ENCODE data around the gene SPAG4.

Gene SPAG4

DNA sequence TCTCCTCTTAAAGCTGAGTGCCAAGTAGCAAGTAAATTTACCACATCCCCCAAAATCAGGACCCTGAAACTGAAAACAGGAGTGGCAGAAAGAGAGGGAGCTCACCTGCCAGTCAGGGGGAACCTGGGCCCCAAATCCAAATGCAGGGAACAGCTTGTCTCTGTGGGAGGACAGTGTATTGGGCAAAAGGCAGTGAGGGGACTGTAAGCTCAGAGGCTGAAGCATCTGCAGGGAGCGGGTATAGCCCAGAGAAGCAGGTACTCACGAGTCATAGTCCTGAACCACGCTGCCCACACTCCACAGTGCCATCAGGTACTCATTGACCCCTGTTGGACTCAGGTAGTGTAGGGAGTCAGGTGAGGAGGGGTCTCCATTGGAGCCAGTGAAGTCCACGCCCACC, 15.0 kb downstream of the SPAG4 start:
- TF ChIP-seq, protein P1, sequence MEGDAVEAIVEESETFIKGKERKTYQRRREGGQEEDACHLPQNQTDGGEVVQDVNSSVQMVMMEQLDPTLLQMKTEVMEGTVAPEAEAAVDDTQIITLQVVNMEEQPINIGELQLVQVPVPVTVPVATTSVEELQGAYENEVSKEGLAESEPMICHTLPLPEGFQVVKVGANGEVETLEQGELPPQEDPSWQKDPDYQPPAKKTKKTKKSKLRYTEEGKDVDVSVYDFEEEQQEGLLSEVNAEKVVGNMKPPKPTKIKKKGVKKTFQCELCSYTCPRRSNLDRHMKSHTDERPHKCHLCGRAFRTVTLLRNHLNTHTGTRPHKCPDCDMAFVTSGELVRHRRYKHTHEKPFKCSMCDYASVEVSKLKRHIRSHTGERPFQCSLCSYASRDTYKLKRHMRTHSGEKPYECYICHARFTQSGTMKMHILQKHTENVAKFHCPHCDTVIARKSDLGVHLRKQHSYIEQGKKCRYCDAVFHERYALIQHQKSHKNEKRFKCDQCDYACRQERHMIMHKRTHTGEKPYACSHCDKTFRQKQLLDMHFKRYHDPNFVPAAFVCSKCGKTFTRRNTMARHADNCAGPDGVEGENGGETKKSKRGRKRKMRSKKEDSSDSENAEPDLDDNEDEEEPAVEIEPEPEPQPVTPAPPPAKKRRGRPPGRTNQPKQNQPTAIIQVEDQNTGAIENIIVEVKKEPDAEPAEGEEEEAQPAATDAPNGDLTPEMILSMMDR (IDR thresholded peaks at IDR 0.05; ENCODE audit: extremely low read depth, insufficient read depth, missing control alignments) = no peak
- in situ Hi-C loops (cut with MboI; ENCODE audit: low pct_unique_long_range_greater_than_20kb, low sequenced_read_pairs, unreplicated experiment) = no loop called here
- no peak for DNase-seq (ENCODE audit: low spot score)

DNA sequence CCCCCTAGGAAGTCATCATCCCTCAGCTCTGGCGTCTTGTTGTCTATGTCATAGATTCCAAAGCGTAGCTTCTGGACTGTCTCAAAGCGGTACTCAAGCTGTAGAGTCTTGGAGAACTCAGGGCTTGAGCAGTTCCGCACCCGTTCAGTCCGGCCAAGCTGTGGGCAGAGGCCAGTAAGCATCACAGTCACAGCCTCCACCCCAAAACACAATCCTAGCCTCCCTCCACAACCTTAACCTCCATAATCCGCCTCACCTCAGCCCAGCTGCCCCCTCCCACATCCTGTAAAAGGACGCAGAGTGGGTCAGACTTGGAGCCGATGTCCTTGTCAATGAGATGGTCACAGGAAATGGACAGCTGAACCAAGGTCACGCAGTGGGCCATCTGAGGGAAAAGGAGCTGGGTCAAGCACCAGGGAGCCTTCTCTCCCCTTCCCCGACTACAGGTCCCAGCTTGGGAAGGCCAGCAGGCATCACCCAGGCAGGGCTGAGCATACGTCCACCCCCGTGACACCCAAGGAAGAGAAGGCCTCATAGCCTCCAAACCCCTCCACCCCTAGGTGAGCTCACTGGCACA, 17.0 kb downstream of the SPAG4 start:
- TF ChIP-seq, protein P1 (IDR thresholded peaks at IDR 0.05; ENCODE audit: extremely low read depth, insufficient read depth, missing control alignments) = no peak
- no peak for DNase-seq (ENCODE audit: low spot score)
- in situ Hi-C loops (cut with MboI; ENCODE audit: low pct_unique_long_range_greater_than_20kb, low sequenced_read_pairs, unreplicated experiment) = no loop called here

DNA sequence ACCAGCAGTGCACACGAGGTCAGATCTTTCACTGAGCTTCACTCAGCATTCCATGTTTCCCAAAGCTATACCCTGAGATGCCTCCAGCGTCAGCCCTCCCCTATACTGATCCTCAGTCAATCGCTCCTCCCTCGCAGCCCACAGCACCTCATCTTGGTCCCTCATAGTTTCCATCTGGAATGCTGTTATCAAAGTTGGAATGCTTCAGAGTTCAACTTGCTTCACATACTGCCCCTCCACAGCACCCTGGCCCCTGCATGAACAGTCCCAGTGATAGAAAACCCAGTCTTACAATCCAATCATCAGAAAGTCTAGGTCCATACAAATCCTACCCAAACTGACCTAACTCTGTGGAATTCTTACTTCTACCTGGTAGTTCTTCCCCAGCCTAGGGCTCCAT, 20.0 kb downstream of the SPAG4 start:
- DNase-seq (ENCODE audit: low spot score) = no peak
- in situ Hi-C loops (cut with MboI; ENCODE audit: low pct_unique_long_range_greater_than_20kb, low sequenced_read_pairs, unreplicated experiment) = no loop called here
- TF ChIP-seq, protein P1 (IDR thresholded peaks at IDR 0.05; ENCODE audit: extremely low read depth, insufficient read depth, missing control alignments) = no peak

DNA sequence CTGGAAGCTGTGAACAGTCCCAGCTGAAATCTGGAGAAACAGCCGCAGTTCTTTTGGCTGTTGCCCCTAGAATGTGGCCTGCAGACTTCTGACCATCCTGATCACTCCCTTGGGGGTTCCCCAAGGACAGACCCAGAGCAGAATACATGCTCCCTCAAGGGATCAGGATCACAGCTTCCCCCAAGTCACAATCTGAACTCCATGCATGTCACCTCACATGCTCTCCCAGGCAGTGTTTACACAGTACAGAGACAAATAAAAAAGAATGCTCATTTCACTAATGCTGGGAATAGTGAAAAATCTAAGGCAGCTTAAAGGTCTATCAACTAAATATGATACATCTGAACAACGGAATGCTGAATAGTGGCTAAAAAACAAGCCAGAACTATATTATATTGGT, 20.5 kb downstream of the SPAG4 start:
- DNase-seq (ENCODE audit: low spot score) = no peak
- in situ Hi-C loops (cut with MboI; ENCODE audit: low pct_unique_long_range_greater_than_20kb, low sequenced_read_pairs, unreplicated experiment) = no loop called here
- TF ChIP-seq, protein P1 (IDR thresholded peaks at IDR 0.05; ENCODE audit: extremely low read depth, insufficient read depth, missing control alignments) = no peak

DNA sequence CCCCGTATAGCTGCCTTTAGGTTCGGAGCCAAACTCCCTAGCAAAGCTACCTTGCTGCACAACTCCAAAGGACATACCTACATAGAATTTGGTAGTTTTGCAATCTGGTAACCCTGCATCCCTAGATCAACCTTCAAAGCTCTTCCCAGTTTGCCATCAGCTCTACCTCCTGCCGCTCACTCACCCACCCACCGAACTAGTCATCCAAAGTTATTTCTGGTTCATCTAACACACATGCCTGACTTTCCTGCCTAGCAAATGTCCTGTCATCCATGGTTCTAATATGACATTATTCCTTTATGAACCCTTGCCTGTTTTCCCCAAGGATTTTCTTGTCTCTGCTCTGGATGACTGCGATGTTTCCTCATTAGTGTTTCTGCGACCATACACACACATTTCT, 21.6 kb downstream of the SPAG4 start:
- DNase-seq (ENCODE audit: low spot score) = no peak
- in situ Hi-C loops (cut with MboI; ENCODE audit: low pct_unique_long_range_greater_than_20kb, low sequenced_read_pairs, unreplicated experiment) = no loop called here

DNA sequence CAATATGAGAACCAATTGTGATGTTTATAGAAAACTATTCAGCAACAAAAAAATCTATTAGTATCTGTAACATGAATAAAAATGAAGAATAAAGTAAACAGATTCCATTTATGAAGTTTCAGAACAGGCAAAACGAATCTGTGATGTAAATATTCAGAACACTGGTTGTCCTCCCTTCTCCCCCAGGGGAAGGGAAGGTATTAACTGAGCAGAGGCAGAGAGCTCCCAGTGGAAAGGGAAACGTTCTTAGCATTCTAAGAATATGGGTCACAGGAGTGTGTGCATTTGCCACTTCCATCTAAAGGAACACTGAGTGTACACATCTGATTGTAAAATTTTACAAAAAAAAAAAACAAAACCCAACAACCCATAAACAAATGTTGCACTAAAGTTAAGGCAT, 23.1 kb downstream of the SPAG4 start:
- no peak for DNase-seq (ENCODE audit: low spot score)
- in situ Hi-C loops (cut with MboI; ENCODE audit: low pct_unique_long_range_greater_than_20kb, low sequenced_read_pairs, unreplicated experiment) = no loop called here
- TF ChIP-seq, protein P1 (IDR thresholded peaks at IDR 0.05; ENCODE audit: extremely low read depth, insufficient read depth, missing control alignments) = no peak

More for the DNA sequence above, 21.6 kb downstream of the SPAG4 start:
- TF ChIP-seq, protein P1 (IDR thresholded peaks at IDR 0.05; ENCODE audit: extremely low read depth, insufficient read depth, missing control alignments) = no peak

DNA sequence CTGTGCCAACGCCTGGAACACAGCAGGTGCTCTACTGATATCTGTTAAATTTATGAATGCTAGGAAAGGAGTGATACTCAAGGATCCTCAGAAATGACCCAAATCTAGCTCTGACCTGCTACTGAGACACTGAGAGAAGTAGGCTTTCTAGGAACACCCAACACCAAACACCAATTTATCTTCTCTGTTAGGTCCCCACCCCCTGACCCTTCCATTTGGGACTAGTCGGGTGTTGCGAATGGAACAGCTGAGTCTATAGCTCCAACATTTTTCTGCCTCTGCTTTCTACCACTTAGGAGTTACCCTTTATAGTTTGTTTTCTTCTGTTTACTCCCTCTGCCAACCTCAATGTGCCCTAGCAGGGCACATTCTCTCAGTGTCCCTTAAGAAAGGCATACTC, 25.1 kb downstream of the SPAG4 start:
- no peak for DNase-seq (ENCODE audit: low spot score)
- in situ Hi-C loops (cut with MboI; ENCODE audit: low pct_unique_long_range_greater_than_20kb, low sequenced_read_pairs, unreplicated experiment) = no loop called here
- TF ChIP-seq, protein P1 (IDR thresholded peaks at IDR 0.05; ENCODE audit: extremely low read depth, insufficient read depth, missing control alignments) = no peak

Data from GM13977 (cell line).